ENCODE measurements around the gene UBE2I. TPM values are rescaled to one million over a fixed set of nuclear protein-coding genes. Genes with fewer than 3 reads are reported as not detected.
"Not testable (repeated sequence)": the region's sequence is repeated elsewhere in the genome, so short reads cannot be mapped to it uniquely, and the experiment has no call there.

The UBE2I gene
- total RNA-seq, 1 experiment from 2014 or later: 361 TPM

- POLR2A ChIA-PET (ENCODE audit: low non-redundant PET): interaction anchor here (0.5 kb wide), 1 partner anchor 476 kb away, joined by 9 read pairs; no protein-coding TSS in a partner anchor
- TF ChIP-seq CTCF (conservative IDR thresholded peaks at IDR 0.05; ENCODE audit: low read depth, low read length) (no peak), EZH2 (IDR thresholded peaks at IDR 0.05; ENCODE audit: borderline replicate concordance, low read depth, low read length, poor library complexity, severe bottlenecking) (no peak)
- no peak for DNase-seq (ENCODE audit: low spot score)
- Histone ChIP-seq H3K9me3 (ENCODE audit: low read depth, low read length, poor library complexity, severe bottlenecking) (no peaks in the 10 kb centered on the region), H3K4me3 (ENCODE audit: low read depth, low read length, poor library complexity, severe bottlenecking) (no peak overlapping the region), H3K4me1 (ENCODE audit: insufficient read depth, low read length, poor library complexity, severe bottlenecking) (no peaks in the 10 kb centered on the region), H3K36me3 (ENCODE audit: insufficient read depth, low read length, poor library complexity, severe bottlenecking) (no peaks in the 10 kb centered on the region), H3K27ac (ENCODE audit: low read depth, low read length, poor library complexity, severe bottlenecking) (no peak overlapping the region), H3K27me3 (replicated peaks; ENCODE audit: insufficient read depth, low read depth, low read length, poor library complexity) (no peaks in the 10 kb centered on the region)
- CTCF ChIA-PET: interaction anchor here (0.7 kb wide), 1 partner anchor 257 kb away, joined by 3 read pairs; no protein-coding TSS in a partner anchor
- intact Hi-C loops (cut with micrococcal nuclease; ENCODE audit: unreplicated experiment): no loop called here
- BruUV-seq (replicated peaks): no TSS peak
Measured at GRCh38 chr16:1293921-1294656, 15.3 kb upstream of the UBE2I start.

- intact Hi-C loops (cut with micrococcal nuclease; ENCODE audit: unreplicated experiment): no loop called here
- Histone ChIP-seq H3K27me3 (replicated peaks; ENCODE audit: insufficient read depth, low read depth, low read length, poor library complexity) (no peaks in the 10 kb centered on the region), H3K4me1 (ENCODE audit: insufficient read depth, low read length, poor library complexity, severe bottlenecking) (no peaks in the 10 kb centered on the region), H3K36me3 (ENCODE audit: insufficient read depth, low read length, poor library complexity, severe bottlenecking) (no peaks in the 10 kb centered on the region), H3K4me3 (ENCODE audit: low read depth, low read length, poor library complexity, severe bottlenecking) (no peak overlapping the region), H3K27ac (ENCODE audit: low read depth, low read length, poor library complexity, severe bottlenecking) (no peak overlapping the region), H3K9me3 (ENCODE audit: low read depth, low read length, poor library complexity, severe bottlenecking) (no peaks in the 10 kb centered on the region)
- ChIA-PET CTCF (no interaction called here), POLR2A (ENCODE audit: low non-redundant PET) (no interaction called here)
- DNase-seq (ENCODE audit: low spot score): no peak
- TF ChIP-seq CTCF (conservative IDR thresholded peaks at IDR 0.05; ENCODE audit: low read depth, low read length): no peak
- TF ChIP-seq EZH2 (IDR thresholded peaks at IDR 0.05; ENCODE audit: borderline replicate concordance, low read depth, low read length, poor library complexity, severe bottlenecking): no peak
- no TSS peak for BruUV-seq (replicated peaks)
Measured at GRCh38 chr16:1295465-1295864, 14.0 kb upstream of the UBE2I start.

GRCh38 chr16:1296688-1297017, 12.8 kb upstream of the UBE2I start:
- H3K27ac ChIP-seq (ENCODE audit: low read depth, low read length, poor library complexity, severe bottlenecking); H3K27me3 ChIP-seq (replicated peaks; ENCODE audit: insufficient read depth, low read depth, low read length, poor library complexity); CTCF ChIA-PET; intact Hi-C loops (cut with micrococcal nuclease; ENCODE audit: unreplicated experiment); BruUV-seq (replicated peaks); H3K4me1 ChIP-seq (ENCODE audit: insufficient read depth, low read length, poor library complexity, severe bottlenecking); H3K4me3 ChIP-seq (ENCODE audit: low read depth, low read length, poor library complexity, severe bottlenecking); DNase-seq (ENCODE audit: low spot score); H3K36me3 ChIP-seq (ENCODE audit: insufficient read depth, low read length, poor library complexity, severe bottlenecking); H3K9me3 ChIP-seq (ENCODE audit: low read depth, low read length, poor library complexity, severe bottlenecking); POLR2A ChIA-PET (ENCODE audit: low non-redundant PET): not testable (repeated sequence)

Data from A673 (cell line).